ENCODE results near the gene FBXL17. TPM values are rescaled to one million over a fixed set of nuclear protein-coding genes. Genes with fewer than 3 reads are reported as not detected.
A peak's percentile ranks its signal among the peaks of the same experiment; 100 is the strongest.

FBXL17 gene
- total and polyA plus RNA-seq, 2 of the 4 experiments (the other 2 are of a cell fraction), result 3.9 to 8.1 TPM

GRCh38 chr5:108193021-108193795, 188.7 kb downstream of the FBXL17 start:
- Histone ChIP-seq H2BK15ac (ENCODE audit: low read depth, low read length) (no peak overlapping the region), H3K14ac (replicated peaks; ENCODE audit: low read depth, low read length) (peak overlapping the region; percentile 76; the same call in 1 of the 2 replicates), H2BK20ac (ENCODE audit: low read depth, low read length) (no peak overlapping the region), H2AK9ac (replicated peaks; ENCODE audit: low read depth, low read length, poor library complexity) (no peak overlapping the region), H3K4me3 (ENCODE audit: insufficient read depth, low read depth, low read length) (no peak overlapping the region), H3K9ac (ENCODE audit: low read depth, low read length) (no peak overlapping the region), H3K23ac (ENCODE audit: low read depth, low read length) (no peak overlapping the region), H3K9me3 (ENCODE audit: control insufficient read depth, insufficient read depth, low read length) (no peaks in the 10 kb centered on the region), H2AFZ (replicated peaks; ENCODE audit: low read length, poor library complexity) (no peak overlapping the region), H3K27me3 (ENCODE audit: control insufficient read depth, insufficient read depth, low read length) (no peaks in the 10 kb centered on the region), H4K20me1 (ENCODE audit: insufficient read depth, low read length) (no peaks in the 10 kb centered on the region), H3K4me2 (ENCODE audit: low read depth, low read length) (no peak overlapping the region), H3K36me3 (ENCODE audit: control insufficient read depth, insufficient read depth, low read length) (no peaks in the 10 kb centered on the region), H4K5ac (ENCODE audit: low read depth, low read length) (no peak overlapping the region), H3K4me1 (ENCODE audit: control insufficient read depth, insufficient read depth, low read length) (peaks cover 3% of the 10 kb centered on the region; the same call in 1 of the 2 replicates), H3K79me1 (ENCODE audit: low read depth in 1 of 2, low read length in 2 of 2) (no peaks in the 10 kb centered on the region), H2AK5ac (ENCODE audit: low read depth, low read length) (peak overlapping the region; percentile 76; the same call in 1 of the 2 replicates), H2BK5ac (ENCODE audit: low read depth, low read length, poor library complexity, severe bottlenecking) (no peak overlapping the region), H4K91ac (ENCODE audit: insufficient read depth, low read depth, low read length) (no peak overlapping the region), H3K27ac (ENCODE audit: insufficient read depth, low read length) (no peak overlapping the region), H3K56ac (ENCODE audit: extremely low read depth, insufficient read depth, low read length) (no peak overlapping the region), H3K4ac (ENCODE audit: low read depth, low read length) (peak overlapping the region; percentile 69), H3K9me1 (ENCODE audit: insufficient read depth, low read length) (no peaks in the 10 kb centered on the region), H4K8ac (ENCODE audit: low read depth in 2 of 2, low read length in 2 of 2) (no peak overlapping the region), H3K18ac (ENCODE audit: low read depth, low read length) (no peak overlapping the region), H2BK120ac (ENCODE audit: low read depth, low read length) (peak overlapping the region; percentile 36; the same call in 1 of the 2 replicates)
- WGBS, 2 experiments (ENCODE audit: extremely low coverage in 2 of 2, insufficient read length in 1 of 2), result no CpG with 5 or more reads among the region's 2 CpGs
- intact Hi-C loops (cut with micrococcal nuclease), result loop anchor here (2.0 kb wide), 1 partner anchor 516 kb away; no protein-coding TSS in a partner anchor
- ChIA-PET CTCF (interaction anchor here (0.6 kb wide), 2 partner anchors 402 to 734 kb away, joined by 3 to 5 read pairs; no protein-coding TSS in a partner anchor), POLR2A (ENCODE audit: unreplicated experiment) (no interaction called here)
- in situ Hi-C loops (cut with MboI; ENCODE audit: low sequenced_read_pairs), result no loop called here
- BruUV-seq (replicated peaks), result no TSS peak
- peak; percentile 93 for ATAC-seq (ENCODE audit: low read depth)
- dilution Hi-C loops (cut with HindIII; ENCODE audit: low sequenced_read_pairs, unreplicated experiment), result no loop called here
- DNase-seq, result peak; percentile 75
- TF ChIP-seq BHLHE40 (IDR thresholded peaks at IDR 0.05; ENCODE audit: low read depth, low read length) (no peak), CEBPB (IDR thresholded peaks at IDR 0.05; ENCODE audit: low read depth, low read length) (no peak), CTCF (conservative IDR thresholded peaks at IDR 0.05; ENCODE audit: low read depth, low read length) (no peak), MAZ (IDR thresholded peaks at IDR 0.05; ENCODE audit: borderline replicate concordance, low read depth, low read length) (no peak), NFE2L2 (IDR thresholded peaks at IDR 0.05; ENCODE audit: low read depth, low read length) (no peak), FOS (IDR thresholded peaks at IDR 0.05; ENCODE audit: low read depth, low read length) (no peak), MAFK (IDR thresholded peaks at IDR 0.05; ENCODE audit: low read depth, low read length) (no peak), ELK1 (IDR thresholded peaks at IDR 0.05; ENCODE audit: borderline replicate concordance, low read depth, low read length) (no peak), SMC3 (IDR thresholded peaks at IDR 0.05; ENCODE audit: low read depth, low read length) (no peak), CHD1 (IDR thresholded peaks at IDR 0.05; ENCODE audit: low read depth, low read length) (no peak), RAD21 (IDR thresholded peaks at IDR 0.05; ENCODE audit: low read length) (no peak), RCOR1 (IDR thresholded peaks at IDR 0.05; ENCODE audit: insufficient replicate concordance, low read length) (no peak), POLR2A (IDR thresholded peaks at IDR 0.05; ENCODE audit: low read depth, low read length) (no peak), RFX5 (IDR thresholded peaks at IDR 0.05; ENCODE audit: low read depth, low read length) (no peak), USF2 (IDR thresholded peaks at IDR 0.05; ENCODE audit: low read depth, low read length) (no peak)

Data from IMR-90 (cell line).